Neuron (in vitro differentiated cells): ENCODE data around the gene SUGCT.
"Not testable (repeated sequence)": the region's sequence is repeated elsewhere in the genome, so short reads cannot be mapped to it uniquely, and the experiment has no call there.

Experiments used
- H2AFZ ChIP-seq: one replicate; pipeline ENCODE4 v1.6.1; 2013; ENCODE audit warnings: low read depth, mild to moderate bottlenecking, inconsistent platforms, low read length, moderate library complexity
- H3K27me3 ChIP-seq: one replicate; pipeline ENCODE4 v1.6.1; 2013; ENCODE audit warnings: low read length; ENCODE audit not compliant: insufficient read depth
- H3K36me3 ChIP-seq: one replicate; pipeline ENCODE4 v1.6.1; 2013; ENCODE audit warnings: low read length; ENCODE audit not compliant: insufficient read depth
- H3K4me1 ChIP-seq: one replicate; pipeline ENCODE4 v1.6.1; 2013; ENCODE audit warnings: low read length; ENCODE audit not compliant: insufficient read depth
- H3K4me3 ChIP-seq: 2 replicates; pipeline ENCODE4 v1.5.1; 2013; ENCODE audit warnings: mild to moderate bottlenecking, low read length, moderate library complexity
- H3K9me3 ChIP-seq: one replicate; pipeline ENCODE4 v1.6.1; 2013; ENCODE audit warnings: low read length

The SUGCT gene

GRCh38 chr7:40148671-40149070 is 13.9 kb downstream of the SUGCT start:
- H3K4me1 ChIP-seq = no peaks in the 10 kb centered on the region
- H3K9me3 ChIP-seq = no peaks in the 10 kb centered on the region
- no peak overlapping the region for H3K4me3 ChIP-seq
- H3K36me3 ChIP-seq = no peaks in the 10 kb centered on the region
- H2AFZ ChIP-seq = no peak overlapping the region
- no peaks in the 10 kb centered on the region for H3K27me3 ChIP-seq

GRCh38 chr7:40151504-40151903 is 16.7 kb downstream of the SUGCT start:
- no peaks in the 10 kb centered on the region for H3K9me3 ChIP-seq
- no peak overlapping the region for H2AFZ ChIP-seq

DNA sequence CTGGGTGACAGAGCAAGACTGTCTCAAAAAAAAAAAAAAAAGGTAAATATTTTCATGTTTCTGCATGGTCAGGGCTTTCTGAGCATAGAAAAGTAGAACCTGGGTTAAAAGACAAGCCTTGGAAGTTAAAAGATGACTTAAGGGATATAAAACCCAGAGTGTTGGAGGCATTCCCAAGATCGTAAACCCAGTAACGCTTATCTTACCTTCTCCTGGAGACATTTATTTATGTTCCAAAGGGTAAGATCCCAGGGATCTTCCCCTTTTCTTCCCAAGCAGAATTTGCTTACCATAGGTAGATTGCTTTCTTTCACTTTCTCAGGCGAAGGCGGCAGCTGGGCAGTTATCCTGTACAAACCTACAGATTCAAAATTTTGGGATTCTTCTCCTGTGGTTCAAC is 22.2 kb downstream of the SUGCT start:
- H2AFZ ChIP-seq = no peak overlapping the region
- no peaks in the 10 kb centered on the region for H3K27me3 ChIP-seq
- no peaks in the 10 kb centered on the region for H3K9me3 ChIP-seq
- no peak overlapping the region for H3K4me3 ChIP-seq
- no peaks in the 10 kb centered on the region for H3K4me1 ChIP-seq
- no peaks in the 10 kb centered on the region for H3K36me3 ChIP-seq

More at GRCh38 chr7:40151504-40151903, 16.7 kb downstream of the SUGCT start:
- no peak overlapping the region for H3K4me3 ChIP-seq
- no peaks in the 10 kb centered on the region for H3K36me3 ChIP-seq
- no peaks in the 10 kb centered on the region for H3K4me1 ChIP-seq
- no peaks in the 10 kb centered on the region for H3K27me3 ChIP-seq

GRCh38 chr7:40162516-40162915 is 27.7 kb downstream of the SUGCT start:
- no peaks in the 10 kb centered on the region for H3K4me1 ChIP-seq
- no peak overlapping the region for H2AFZ ChIP-seq
- no peaks in the 10 kb centered on the region for H3K27me3 ChIP-seq
- H3K4me3 ChIP-seq = no peak overlapping the region
- H3K9me3 ChIP-seq = no peaks in the 10 kb centered on the region
- no peaks in the 10 kb centered on the region for H3K36me3 ChIP-seq

DNA sequence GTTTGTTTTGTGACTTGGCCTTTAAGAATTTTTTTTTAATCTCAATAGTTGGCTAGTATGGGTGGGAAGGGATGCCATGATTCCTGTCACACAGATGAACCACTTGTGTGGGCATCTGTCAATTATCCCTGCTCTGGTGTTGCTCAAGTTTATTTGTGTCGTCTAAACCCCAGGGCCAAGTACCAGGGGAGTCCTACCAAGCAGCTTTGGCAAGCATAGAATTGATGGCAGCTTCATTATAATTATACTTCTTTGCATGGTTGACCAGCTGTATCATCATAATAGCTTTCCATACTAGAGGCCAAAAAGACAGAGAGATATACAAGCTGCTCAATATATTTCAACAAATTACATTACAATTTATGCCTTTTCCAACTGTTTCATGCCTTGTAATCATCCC is 30.4 kb downstream of the SUGCT start:
- no peaks in the 10 kb centered on the region for H3K27me3 ChIP-seq
- no peaks in the 10 kb centered on the region for H3K9me3 ChIP-seq
- H3K36me3 ChIP-seq = no peaks in the 10 kb centered on the region
- no peak overlapping the region for H2AFZ ChIP-seq
- no peaks in the 10 kb centered on the region for H3K4me1 ChIP-seq
- no peak overlapping the region for H3K4me3 ChIP-seq

GRCh38 chr7:40167291-40167690 is 32.5 kb downstream of the SUGCT start:
- H3K27me3 ChIP-seq = no peaks in the 10 kb centered on the region
- no peaks in the 10 kb centered on the region for H3K36me3 ChIP-seq
- no peak overlapping the region for H3K4me3 ChIP-seq
- no peaks in the 10 kb centered on the region for H3K9me3 ChIP-seq
- H2AFZ ChIP-seq = no peak overlapping the region
- H3K4me1 ChIP-seq = no peaks in the 10 kb centered on the region

GRCh38 chr7:40168266-40168665 is 33.5 kb downstream of the SUGCT start:
- not testable (repeated sequence) for H3K4me3 ChIP-seq, H2AFZ ChIP-seq, H3K36me3 ChIP-seq, H3K9me3 ChIP-seq, H3K4me1 ChIP-seq, H3K27me3 ChIP-seq

DNA sequence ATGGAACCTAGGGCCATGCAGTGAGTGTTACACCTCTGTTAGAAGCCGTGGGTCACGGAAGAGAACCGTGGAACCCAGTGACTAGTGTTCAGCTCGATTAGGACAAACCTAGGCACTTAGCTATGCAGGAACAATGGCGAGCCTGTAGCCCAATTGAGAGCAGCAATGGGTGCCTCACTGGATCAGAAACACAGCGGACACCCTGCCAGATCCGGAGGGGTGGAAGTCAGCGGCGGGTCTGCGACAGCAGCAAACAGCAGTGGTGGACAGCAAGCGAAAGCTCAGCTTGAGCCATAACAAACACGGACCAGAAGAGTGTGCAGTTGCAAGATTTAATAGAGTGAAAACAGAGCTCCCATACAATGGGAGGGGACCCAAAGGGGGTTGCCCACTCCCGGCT is 38.3 kb downstream of the SUGCT start:
- not testable (repeated sequence) for H3K4me1 ChIP-seq, H2AFZ ChIP-seq, H3K36me3 ChIP-seq, H3K9me3 ChIP-seq, H3K27me3 ChIP-seq, H3K4me3 ChIP-seq

GRCh38 chr7:40175256-40175655 is 40.5 kb downstream of the SUGCT start:
- H3K4me3 ChIP-seq, H2AFZ ChIP-seq, H3K4me1 ChIP-seq, H3K36me3 ChIP-seq, H3K27me3 ChIP-seq, H3K9me3 ChIP-seq: not testable (repeated sequence)

GRCh38 chr7:40175725-40176510 is 41.1 kb downstream of the SUGCT start:
- Histone ChIP-seq H3K27me3 (no peaks in the 10 kb centered on the region), H2AFZ (no peak overlapping the region), H3K36me3 (no peaks in the 10 kb centered on the region), H3K4me3 (no peak overlapping the region), H3K4me1 (no peaks in the 10 kb centered on the region), H3K9me3 (no peaks in the 10 kb centered on the region)

DNA sequence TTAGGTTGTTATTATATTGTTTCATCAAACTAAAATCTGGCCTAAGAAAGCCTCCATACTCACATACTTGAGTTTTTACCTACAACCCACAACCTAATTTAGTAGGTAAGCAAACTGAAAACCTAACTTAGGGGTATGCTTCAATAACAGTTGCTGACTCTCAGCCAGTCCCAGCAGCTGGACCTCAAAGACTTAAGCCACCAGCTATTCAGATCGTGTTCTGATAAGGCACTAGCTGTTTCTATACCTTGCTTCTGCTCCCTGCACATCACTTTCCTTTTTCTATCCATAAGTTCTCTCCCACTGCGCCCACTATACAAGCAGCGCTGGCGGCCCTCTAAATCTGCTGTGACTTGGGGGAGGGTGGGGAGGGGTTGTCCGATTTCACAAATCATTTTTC is 42.3 kb downstream of the SUGCT start:
- Histone ChIP-seq H3K36me3 (no peaks in the 10 kb centered on the region), H3K4me1 (no peaks in the 10 kb centered on the region), H2AFZ (no peak overlapping the region), H3K4me3 (no peak overlapping the region), H3K27me3 (no peaks in the 10 kb centered on the region), H3K9me3 (no peaks in the 10 kb centered on the region)

DNA sequence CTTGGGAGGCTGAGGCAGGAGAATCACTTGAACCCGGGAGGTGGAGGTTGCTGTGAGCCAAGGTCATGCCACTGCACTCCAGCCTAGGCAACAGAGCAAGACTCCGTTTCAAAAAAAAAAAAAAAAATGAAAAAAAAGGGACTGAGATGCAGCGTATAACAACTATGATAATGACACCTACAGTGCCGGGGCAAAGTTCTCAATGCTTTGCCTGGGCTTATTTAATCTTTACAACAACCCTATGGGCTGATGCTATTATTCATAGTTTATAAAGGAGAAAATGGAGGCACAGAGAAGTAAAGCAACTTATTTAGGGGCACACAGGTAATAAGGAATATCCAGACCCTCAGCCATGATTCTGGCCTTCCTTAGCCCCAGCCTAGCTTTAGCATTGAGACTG is 47.6 kb downstream of the SUGCT start:
- no peaks in the 10 kb centered on the region for H3K9me3 ChIP-seq
- no peaks in the 10 kb centered on the region for H3K36me3 ChIP-seq
- H3K4me3 ChIP-seq = no peak overlapping the region
- no peaks in the 10 kb centered on the region for H3K4me1 ChIP-seq
- no peaks in the 10 kb centered on the region for H3K27me3 ChIP-seq
- no peak overlapping the region for H2AFZ ChIP-seq

- Histone ChIP-seq H3K4me1 (no peaks in the 10 kb centered on the region), H2AFZ (no peak overlapping the region), H3K27me3 (no peaks in the 10 kb centered on the region), H3K4me3 (no peak overlapping the region), H3K9me3 (no peaks in the 10 kb centered on the region), H3K36me3 (no peaks in the 10 kb centered on the region)
Measured at GRCh38 chr7:40186586-40186985, 51.8 kb downstream of the SUGCT start.

DNA sequence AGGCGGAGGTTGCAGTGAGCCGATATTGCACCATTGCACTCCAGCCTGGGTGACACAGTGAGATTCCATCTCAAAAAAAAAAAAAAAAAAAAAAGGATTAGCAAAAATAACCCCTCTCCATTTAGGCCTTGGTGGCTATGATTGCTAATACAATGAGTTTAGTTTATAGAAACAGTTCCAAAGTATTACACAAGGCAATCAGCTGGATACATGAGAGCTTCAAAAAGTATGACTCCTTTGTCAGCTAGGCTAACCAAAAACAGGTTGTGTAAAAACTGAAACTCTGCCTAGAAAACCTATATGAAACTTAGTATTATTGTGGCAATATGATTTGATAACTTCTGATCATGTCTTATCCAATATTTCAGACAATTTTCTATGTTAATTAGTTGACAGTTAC is 57.2 kb downstream of the SUGCT start:
- Histone ChIP-seq H3K27me3 (no peaks in the 10 kb centered on the region), H2AFZ (no peak overlapping the region), H3K4me3 (no peak overlapping the region), H3K36me3 (no peaks in the 10 kb centered on the region), H3K9me3 (no peaks in the 10 kb centered on the region), H3K4me1 (no peaks in the 10 kb centered on the region)
